Epithelial cell of proximal tubule (primary cell): Measurements from ENCODE around the gene MBD6. TPM values are rescaled to one million over a fixed set of nuclear protein-coding genes. Genes with fewer than 3 reads are reported as not detected.

ENCODE experiments used
- DNase-seq: peaks from one replicate; pipeline ENCODE4 v3.0.0-alpha.2; 2011; ENCODE audit warnings: low read depth
- H3K4me3 ChIP-seq: 2 replicates; pipeline ENCODE4 v1.5.1; 2011; ENCODE audit warnings: low read depth, mild to moderate bottlenecking, low read length
- total RNA-seq: library from RNA; depleted of rRNA; stranded (reverse); fragments of >200 nt; gene quantifications from 2 replicates; pipeline ENCODE4 v1.2.3, GENCODE V29; 2015
- TF ChIP-seq, protein P1 (sequence below): conservative IDR thresholded peaks from 2 replicates; pipeline ENCODE4 v1.5.1; 2012; ENCODE audit warnings: low read depth, mild to moderate bottlenecking, low read length

Gene MBD6, protein sequence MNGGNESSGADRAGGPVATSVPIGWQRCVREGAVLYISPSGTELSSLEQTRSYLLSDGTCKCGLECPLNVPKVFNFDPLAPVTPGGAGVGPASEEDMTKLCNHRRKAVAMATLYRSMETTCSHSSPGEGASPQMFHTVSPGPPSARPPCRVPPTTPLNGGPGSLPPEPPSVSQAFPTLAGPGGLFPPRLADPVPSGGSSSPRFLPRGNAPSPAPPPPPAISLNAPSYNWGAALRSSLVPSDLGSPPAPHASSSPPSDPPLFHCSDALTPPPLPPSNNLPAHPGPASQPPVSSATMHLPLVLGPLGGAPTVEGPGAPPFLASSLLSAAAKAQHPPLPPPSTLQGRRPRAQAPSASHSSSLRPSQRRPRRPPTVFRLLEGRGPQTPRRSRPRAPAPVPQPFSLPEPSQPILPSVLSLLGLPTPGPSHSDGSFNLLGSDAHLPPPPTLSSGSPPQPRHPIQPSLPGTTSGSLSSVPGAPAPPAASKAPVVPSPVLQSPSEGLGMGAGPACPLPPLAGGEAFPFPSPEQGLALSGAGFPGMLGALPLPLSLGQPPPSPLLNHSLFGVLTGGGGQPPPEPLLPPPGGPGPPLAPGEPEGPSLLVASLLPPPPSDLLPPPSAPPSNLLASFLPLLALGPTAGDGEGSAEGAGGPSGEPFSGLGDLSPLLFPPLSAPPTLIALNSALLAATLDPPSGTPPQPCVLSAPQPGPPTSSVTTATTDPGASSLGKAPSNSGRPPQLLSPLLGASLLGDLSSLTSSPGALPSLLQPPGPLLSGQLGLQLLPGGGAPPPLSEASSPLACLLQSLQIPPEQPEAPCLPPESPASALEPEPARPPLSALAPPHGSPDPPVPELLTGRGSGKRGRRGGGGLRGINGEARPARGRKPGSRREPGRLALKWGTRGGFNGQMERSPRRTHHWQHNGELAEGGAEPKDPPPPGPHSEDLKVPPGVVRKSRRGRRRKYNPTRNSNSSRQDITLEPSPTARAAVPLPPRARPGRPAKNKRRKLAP
- total RNA-seq = 3.5 and 6.3 TPM in 2 replicates

DNA sequence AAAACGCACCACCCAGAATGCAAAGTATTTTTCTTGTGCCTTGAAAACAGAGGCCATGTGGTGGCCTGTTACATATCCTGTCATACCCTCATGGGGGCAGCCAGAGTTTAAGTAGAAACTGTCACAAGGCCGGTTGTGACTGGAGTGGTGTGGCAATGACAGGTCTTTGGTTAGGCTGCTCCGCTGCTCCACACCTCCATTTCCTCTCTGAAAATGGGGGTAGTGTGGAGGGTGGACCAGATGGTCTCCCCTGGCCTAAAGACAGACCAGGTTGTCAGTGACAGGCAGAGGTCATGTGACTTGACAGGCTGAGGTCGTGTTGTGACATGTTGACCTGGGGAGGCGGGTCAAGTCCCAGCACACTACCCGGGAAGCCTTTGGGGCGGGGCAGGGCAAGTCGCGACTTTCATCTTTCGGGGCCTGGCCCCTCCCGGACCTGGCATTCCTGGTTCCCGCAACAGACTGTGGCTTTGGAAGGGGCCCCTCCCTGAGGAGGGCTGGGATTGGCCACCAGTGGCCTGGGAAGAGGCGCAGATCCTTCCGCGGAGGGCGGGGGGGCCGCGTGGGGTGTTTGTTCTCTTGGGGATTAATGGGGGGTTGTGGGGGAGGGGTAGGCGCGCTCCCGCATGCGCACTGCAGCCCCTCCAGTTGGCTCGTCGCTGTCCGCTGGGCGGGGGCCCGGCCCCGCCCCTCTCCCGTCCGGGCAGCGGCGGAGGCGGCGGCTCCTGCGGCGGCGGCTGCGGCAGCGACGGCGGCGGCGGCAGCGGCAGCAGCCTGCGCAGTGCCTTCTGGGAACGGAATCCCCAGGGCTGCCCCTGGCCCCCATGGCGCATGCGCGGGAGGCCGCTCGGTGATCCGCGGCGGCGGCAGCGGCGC, at the start of gene MBD6:
MBD6 (plus strand) TSS at position 814 of the 876 bp plus-strand sequence. CDS start 1,480 bp downstream, outside the sequence.
- DNase-seq = no peak
- peak within 1 kb of the TSS; percentile 72 for H3K4me3 ChIP-seq
- TF ChIP-seq, protein P1, sequence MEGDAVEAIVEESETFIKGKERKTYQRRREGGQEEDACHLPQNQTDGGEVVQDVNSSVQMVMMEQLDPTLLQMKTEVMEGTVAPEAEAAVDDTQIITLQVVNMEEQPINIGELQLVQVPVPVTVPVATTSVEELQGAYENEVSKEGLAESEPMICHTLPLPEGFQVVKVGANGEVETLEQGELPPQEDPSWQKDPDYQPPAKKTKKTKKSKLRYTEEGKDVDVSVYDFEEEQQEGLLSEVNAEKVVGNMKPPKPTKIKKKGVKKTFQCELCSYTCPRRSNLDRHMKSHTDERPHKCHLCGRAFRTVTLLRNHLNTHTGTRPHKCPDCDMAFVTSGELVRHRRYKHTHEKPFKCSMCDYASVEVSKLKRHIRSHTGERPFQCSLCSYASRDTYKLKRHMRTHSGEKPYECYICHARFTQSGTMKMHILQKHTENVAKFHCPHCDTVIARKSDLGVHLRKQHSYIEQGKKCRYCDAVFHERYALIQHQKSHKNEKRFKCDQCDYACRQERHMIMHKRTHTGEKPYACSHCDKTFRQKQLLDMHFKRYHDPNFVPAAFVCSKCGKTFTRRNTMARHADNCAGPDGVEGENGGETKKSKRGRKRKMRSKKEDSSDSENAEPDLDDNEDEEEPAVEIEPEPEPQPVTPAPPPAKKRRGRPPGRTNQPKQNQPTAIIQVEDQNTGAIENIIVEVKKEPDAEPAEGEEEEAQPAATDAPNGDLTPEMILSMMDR = no peak

DNA sequence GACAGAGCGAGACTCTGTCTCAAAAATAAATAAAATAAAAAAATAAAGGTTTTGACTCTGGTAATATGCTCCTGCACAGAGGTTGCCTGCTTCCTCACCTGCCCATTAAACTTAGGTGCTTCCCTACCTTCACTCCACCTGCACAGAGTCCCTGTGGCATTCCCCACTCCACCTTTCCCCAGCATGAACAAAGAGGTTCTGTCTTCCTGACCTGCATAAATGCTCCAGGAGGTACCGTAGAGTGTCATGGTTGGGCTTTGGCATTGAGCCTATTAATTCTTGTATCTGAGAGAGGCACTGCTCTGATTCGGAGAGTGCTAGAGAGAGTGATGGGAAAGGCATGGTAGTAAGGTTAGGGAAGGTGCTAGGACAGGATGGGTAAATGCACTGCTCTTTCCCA, 49.2 kb upstream of the MBD6 start:
- TF ChIP-seq, protein P1 = no peak
- no peak for DNase-seq
- no peak overlapping the region for H3K4me3 ChIP-seq

DNA sequence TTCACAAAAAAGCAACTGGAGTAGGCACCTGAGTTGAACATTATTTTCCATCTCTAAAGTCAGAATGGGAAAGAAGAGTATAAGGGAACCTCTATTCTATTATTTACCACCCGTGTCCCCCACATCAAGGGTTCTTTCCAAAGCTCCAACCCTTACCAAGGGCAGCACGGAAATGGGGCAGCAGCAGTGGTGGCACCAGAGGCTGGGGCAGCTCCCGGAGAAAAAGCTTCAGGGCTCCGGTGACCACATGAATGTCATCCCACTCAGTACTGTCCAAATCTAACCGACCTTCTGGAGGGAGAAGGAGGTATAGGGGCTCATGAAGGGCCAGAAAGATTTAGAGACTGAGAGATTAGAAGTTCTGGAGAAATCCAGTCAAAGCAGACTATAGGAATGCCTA, 48.7 kb upstream of the MBD6 start:
- TF ChIP-seq, protein P1 = no peak
- H3K4me3 ChIP-seq = no peak overlapping the region
- DNase-seq = no peak

DNA sequence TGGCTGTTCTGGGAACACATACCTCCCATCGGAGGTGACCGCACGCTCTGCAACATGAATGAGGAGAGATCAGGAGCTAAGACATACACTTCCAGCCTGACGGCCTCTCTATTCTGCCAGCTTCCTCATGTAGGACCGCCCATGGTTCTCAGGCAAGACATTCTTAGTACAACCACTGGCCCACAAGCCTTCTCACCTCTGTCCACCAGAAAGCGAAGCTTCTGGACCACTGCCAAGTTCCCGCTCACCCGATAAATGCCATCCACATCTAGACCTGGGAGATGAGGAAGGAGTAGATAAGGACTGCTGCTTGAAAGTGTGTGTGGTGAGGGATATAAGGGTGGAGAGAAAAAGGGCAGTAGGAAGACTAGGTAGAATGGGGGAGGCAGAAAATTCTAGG, 48.2 kb upstream of the MBD6 start:
- no peak for DNase-seq
- H3K4me3 ChIP-seq = no peak overlapping the region
- TF ChIP-seq, protein P1 = no peak

DNA sequence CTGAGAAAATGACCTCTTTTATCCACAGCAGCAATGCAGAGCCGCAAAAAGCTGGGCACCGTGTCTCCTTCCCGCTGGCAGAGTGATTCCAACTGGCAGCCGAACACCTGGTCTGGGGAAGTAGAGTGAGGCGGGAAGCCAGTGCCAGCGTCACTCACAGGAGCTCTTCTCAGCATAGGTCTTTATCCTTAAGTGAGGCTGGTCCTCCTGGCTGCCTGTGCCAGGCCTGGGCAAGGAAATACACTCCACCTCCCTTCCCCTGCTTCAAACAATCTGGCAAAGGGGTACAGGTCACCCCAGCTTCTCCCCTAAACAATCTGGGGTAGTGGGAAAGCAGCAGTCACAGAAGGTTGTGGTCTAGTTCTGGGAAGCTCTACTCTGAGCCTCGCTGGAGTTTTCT, 47.8 kb upstream of the MBD6 start:
- H3K4me3 ChIP-seq = no peak overlapping the region
- TF ChIP-seq, protein P1 = no peak
- DNase-seq = no peak
